HEK293T (cell line): ENCODE data around the gene ZNF133.

ENCODE experiments used
- ARNT ChIP-seq: fragments of 450-650 bp; IDR thresholded peaks from 2 replicates; pipeline ENCODE4 v1.6.1; 2017; ENCODE audit warnings: mild to moderate bottlenecking
- FOXM1 ChIP-seq: fragments of 450-650 bp; IDR thresholded peaks from 2 replicates; pipeline ENCODE4 v1.6.1; 2017; ENCODE audit warnings: mild to moderate bottlenecking, borderline replicate concordance
- LEF1 ChIP-seq: fragments of 450-650 bp; IDR thresholded peaks from 2 replicates; pipeline ENCODE4 v1.6.1; 2017; ENCODE audit warnings: mild to moderate bottlenecking, borderline replicate concordance
- NFRKB ChIP-seq: fragments of 450-650 bp; IDR thresholded peaks from 2 replicates; pipeline ENCODE4 v1.6.1; 2016; ENCODE audit warnings: mild to moderate bottlenecking, moderate library complexity
- TF ChIP-seq, protein P1 (sequence below): fragments of 450-650 bp; IDR thresholded peaks from 2 replicates; pipeline ENCODE4 v1.6.1; 2016

DNA sequence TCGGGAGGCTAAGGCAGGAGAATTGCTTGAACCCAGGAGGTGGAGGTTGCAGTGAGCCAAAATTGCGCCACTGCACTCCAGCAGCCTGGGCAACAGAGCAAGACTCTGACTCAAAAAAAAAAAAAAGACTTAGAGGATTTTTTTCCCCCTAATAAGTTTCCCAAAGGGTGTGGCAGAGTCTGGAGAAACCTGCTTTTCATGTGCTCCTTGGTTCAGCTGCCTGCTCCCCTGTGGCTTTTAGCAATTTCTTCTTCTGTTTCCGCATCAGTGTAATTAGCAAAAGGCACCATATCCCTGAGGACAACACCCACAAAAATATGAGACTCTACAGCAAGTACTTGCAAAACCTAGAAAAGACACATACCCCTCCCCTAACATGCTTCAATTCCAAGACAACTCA lies 28.6 kb upstream of the ZNF133 start:
- TF ChIP-seq ARNT = no peak
- TF ChIP-seq FOXM1 = no peak
- no peak for TF ChIP-seq NFRKB
- TF ChIP-seq LEF1 = no peak
- TF ChIP-seq, protein P1, sequence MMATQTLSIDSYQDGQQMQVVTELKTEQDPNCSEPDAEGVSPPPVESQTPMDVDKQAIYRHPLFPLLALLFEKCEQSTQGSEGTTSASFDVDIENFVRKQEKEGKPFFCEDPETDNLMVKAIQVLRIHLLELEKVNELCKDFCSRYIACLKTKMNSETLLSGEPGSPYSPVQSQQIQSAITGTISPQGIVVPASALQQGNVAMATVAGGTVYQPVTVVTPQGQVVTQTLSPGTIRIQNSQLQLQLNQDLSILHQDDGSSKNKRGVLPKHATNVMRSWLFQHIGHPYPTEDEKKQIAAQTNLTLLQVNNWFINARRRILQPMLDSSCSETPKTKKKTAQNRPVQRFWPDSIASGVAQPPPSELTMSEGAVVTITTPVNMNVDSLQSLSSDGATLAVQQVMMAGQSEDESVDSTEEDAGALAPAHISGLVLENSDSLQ = no peak
